CD4-positive, alpha-beta T cell treated with Interleukin-1 beta for 1 hour (primary cell): Measurements from ENCODE around the gene CADM1.

Experiments used
- DNase-seq, 2 donors: peaks; one replicate each; pipeline ENCODE4 v3.0.0-alpha.2; 2020 to 2022

The CADM1 gene

GRCh38 chr11:115311949-115312348 lies 192.3 kb downstream of the CADM1 start:
- no peak for DNase-seq

GRCh38 chr11:115306689-115307088 lies 197.5 kb downstream of the CADM1 start:
- no peak for DNase-seq

GRCh38 chr11:115304774-115305472 lies 199.3 kb downstream of the CADM1 start:
- no peak for DNase-seq

DNA sequence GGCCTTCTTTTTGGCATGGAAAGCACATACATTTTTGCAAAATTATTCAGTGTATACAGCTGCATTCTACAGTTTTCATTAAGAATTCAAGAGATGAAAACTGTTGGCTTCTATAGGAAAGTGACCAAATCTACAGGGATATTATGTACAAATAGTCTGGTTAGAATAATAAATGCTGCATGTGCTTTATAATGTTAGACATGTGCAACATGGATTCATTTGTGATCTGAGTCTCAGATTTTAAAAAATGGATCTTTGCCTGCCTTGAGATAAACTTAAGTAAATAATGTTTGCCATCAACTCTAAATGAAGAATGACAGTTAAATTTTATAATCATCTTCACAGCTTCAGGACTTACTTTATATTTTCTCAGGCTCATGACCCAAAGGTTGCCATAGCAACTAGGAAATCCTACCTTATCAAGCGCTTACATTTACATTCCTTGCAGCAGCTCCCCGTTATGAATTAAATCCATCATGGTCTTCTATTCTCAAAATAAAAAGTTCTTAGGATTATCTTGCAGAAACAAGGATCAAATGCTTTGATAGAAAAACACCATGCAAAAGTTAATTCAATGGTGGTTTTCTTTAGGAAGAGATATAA lies 200.2 kb downstream of the CADM1 start:
- no peak for DNase-seq

- no peak for DNase-seq
Observed at GRCh38 chr11:115302946-115303703, 201.1 kb downstream of the CADM1 start.

DNA sequence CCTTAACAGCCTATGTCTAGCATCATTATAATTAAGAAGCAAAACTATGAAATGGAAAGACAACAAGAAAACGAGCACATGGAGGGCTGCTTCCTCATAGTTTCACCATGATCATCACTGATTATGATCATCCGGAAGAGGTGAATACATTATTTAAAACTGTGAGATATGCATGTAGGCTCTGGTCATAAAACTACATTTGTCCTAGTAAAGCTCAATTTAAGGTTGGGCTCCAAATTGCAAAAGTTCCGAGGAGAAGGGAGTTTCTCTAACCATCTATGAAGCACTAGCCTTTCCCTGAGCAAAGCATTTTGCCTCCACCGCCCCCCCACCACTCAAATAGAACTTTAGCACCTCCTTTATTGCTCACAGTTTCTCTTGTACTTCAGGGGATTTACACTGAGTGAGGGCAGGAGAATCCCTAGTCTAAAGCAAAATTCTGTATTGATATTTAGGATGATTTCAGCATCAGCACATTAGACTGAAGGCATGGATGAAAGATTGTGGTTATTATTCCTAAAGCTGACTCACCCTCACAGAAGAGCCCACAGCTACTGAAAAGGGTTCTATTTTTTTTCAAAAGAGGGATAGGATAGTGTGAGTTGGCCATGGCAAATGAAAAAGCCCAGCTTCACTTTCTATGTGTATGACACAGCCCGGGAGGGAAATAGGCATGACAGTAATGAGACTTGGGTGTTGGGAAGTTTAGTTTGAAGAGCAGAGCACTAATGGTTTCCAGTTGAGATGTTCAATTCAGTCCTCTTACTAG lies 203.4 kb downstream of the CADM1 start:
- DNase-seq: no peak

DNA sequence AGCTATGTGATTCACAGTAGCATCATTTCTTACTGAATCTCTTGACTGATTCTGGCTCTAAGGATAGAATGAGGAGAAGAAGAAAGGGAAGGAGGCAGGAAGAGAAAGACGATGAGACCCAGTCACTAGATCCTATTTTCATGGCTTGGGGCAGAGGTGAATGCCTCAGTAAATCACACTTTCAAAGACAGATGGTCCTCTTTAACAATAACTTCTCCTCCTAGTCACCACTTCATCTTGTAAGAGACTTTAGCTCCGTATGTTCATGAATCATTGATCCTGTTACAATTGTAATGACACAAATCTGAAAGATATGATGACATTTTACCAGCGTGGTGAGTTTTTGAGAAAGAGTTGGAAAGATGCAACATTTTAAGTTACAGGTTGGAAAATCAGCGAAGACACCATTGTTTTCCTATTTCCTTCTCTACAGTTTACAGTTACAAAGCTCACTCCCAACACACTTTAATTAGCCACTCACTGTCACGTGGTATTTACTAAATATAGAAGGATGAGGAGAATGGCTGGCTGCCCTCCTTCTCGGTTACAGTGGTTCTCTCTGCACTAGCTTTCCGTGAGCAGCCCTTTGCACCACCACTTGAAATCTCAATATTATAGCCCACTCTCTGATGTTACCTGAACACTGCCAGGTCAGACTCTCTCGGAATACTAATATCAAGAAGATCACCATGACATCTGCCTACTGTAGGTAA lies 205.8 kb downstream of the CADM1 start:
- DNase-seq: no peak

DNA sequence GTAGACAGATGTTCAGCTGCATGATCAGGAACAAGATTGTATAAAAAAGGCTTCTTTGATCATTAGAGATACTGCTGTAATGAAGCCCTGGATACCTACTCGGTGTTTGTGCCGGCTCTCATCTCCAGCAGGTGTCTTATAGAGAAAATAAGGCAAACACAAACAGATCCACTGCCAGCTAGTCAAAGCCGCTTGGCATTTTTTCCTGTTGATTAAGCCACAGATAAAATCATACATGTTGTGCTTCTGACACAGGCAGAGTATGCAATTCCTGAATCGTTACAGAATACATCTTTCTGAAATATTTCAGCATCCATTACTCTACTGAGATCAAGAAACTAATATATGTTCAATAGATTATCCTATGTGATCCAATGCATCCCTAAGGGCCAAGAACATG lies 206.9 kb downstream of the CADM1 start:
- no peak for DNase-seq

GRCh38 chr11:115291325-115291724 lies 212.9 kb downstream of the CADM1 start:
- no peak for DNase-seq

- no peak for DNase-seq
Observed at GRCh38 chr11:115290893-115291292, 213.3 kb downstream of the CADM1 start.

GRCh38 chr11:115290479-115290878 lies 213.7 kb downstream of the CADM1 start:
- DNase-seq: no peak

GRCh38 chr11:115287266-115287665 lies 216.9 kb downstream of the CADM1 start:
- DNase-seq: no peak

- no peak for DNase-seq
Observed at GRCh38 chr11:115286614-115287013, 217.6 kb downstream of the CADM1 start.

- DNase-seq: no peak
Observed at GRCh38 chr11:115284773-115285172, 219.4 kb downstream of the CADM1 start.

DNA sequence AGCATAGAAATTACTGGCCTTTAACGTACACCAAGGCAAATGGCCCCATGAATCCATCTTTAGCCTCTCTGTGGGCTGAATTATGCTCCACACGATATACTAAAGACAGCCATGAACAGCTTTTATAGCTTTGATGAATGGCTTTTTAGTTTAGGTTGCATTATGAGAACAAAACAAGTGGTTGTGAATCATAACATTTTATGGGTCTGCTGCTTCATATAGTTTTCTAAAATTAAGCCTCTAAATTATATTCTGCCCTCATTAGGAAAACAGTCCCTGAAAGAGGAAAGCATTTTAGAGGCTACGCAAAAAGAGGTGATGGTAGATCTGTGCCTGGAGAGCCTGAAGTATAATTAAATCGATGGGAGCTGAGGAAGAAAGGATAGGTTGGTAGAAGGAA lies 221.3 kb downstream of the CADM1 start:
- DNase-seq: no peak

- DNase-seq: no peak
Observed at GRCh38 chr11:115280775-115281174, 223.4 kb downstream of the CADM1 start.

DNA sequence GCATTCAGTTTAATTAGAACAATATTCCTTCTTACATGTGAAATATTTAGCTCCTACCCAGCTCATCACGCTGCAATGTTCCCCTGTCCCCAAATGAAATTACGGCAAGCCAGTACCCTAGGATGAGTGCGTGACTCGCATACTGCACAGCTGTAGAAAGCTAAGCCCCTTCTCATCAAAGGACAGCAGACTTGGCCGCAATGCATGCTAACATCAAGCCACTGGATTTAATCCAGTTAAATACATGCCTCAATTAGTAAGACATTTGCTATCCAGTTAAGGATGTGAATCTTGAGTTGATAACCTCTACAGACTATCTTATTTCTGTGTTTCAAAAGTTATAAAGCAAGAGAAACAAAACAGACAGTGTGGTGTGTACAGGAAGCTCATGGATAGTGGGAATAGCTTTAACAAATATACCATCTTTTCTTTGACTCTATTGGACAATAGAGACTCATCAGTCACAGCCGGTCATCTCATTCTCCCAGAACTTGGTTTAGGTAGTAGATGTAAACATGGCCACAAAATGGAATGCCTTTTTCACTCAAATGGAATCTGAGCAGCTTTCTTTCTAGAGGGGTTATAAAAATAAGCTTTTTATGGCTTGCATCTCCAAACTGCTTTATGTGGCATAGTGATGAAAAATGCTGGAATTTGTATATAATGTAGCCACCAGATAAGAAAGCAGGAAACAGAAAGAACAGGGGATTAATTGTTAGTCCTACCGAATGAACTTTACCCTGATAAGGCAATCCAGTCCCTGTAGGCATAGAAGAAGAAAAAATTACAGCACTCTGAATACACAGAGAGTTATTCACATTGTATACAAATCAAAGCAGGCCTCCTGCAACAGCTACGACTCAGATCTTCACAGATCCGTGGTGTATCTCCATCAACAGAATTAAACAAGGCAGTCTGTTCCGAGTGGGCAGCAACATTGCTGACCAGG lies 224.1 kb downstream of the CADM1 start:
- DNase-seq: no peak

GRCh38 chr11:115276799-115277198 lies 227.4 kb downstream of the CADM1 start:
- no peak for DNase-seq

DNA sequence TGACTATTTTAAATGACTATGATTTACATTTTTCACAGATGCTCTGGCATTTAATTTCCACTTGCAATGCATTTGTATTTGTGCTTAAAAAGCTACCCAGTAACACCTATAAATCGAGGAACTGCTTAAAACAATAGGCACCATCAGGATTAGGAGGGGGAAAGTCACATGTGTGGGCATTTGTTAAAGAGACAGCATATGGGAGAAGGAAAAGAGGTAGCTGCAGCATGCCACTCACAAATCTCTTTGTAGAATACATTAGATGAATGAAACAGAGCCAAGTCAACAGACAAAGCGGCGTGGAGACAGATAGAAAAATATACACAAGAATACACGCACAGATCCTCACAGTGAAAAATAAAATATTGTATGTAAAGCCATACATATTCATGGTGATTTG lies 228.0 kb downstream of the CADM1 start:
- DNase-seq: no peak

DNA sequence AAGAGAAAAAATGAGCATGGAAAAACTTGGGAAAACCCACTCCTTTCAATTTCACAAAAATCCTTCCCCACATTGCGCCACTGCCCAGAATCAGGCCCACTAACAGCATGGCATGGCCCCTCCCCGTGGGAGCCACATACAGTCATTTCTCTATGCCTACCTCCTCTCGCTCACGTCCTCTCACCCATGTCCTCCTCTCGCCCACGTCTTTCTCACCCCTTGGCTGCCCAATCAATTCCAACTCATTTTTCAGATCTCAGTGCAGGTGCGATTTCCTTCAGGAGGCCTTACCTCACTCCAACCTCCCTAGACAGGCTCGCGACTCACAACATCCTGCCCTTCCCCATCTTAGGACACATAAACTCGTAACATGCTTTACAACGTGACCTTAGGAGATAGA lies 229.2 kb downstream of the CADM1 start:
- DNase-seq: no peak

DNA sequence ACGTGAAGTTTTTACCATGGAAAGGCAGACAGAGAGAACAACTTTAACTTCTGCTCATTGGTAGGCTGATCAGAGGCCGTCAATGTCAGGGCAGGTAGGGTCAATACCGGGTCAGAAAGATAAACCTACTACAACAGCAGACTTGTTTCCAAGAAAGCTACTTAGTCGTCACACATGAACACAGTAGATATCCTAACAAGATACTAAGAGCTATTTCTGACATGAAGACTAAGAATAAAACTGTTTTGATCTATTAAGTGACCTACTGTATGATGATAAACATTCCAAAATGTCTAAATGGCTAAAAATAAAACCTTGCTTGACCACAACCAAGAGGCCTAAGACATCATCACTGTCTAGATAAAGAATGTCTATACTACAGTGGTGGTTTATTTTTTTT lies 231.3 kb downstream of the CADM1 start:
- no peak for DNase-seq

GRCh38 chr11:115271643-115272042 lies 232.6 kb downstream of the CADM1 start:
- DNase-seq: no peak
